Measurements from ENCODE around the gene SELENOP. TPM values are rescaled to one million over a fixed set of nuclear protein-coding genes. Genes with fewer than 3 reads are reported as not detected.

The SELENOP gene
- total RNA-seq, 4 donors from 2014 or later: 248 to 758 (median 461) TPM

- no peaks in the 10 kb centered on the region for H3K36me3 ChIP-seq
- intact Hi-C loops (cut with DNase I; ENCODE audit: low total_unique reads): no loop called here
- H3K4me3 ChIP-seq: no peak overlapping the region
- DNase-seq: no peak
- H3K27ac ChIP-seq: no peak overlapping the region
- H3K27me3 ChIP-seq: no peaks in the 10 kb centered on the region
- no peak for TF ChIP-seq CTCF (IDR thresholded peaks at IDR 0.05)
- H3K4me1 ChIP-seq: no peaks in the 10 kb centered on the region
- H3K9me3 ChIP-seq: no peaks in the 10 kb centered on the region
Measured at GRCh38 chr5:42806004-42806700, 5.5 kb downstream of the SELENOP start.

GRCh38 chr5:42804717-42805339 is 6.9 kb downstream of the SELENOP start:
- Histone ChIP-seq H3K4me3 (no peak overlapping the region), H3K27ac (no peak overlapping the region), H3K27me3 (no peaks in the 10 kb centered on the region), H3K36me3 (no peaks in the 10 kb centered on the region), H3K9me3 (no peaks in the 10 kb centered on the region), H3K4me1 (no peaks in the 10 kb centered on the region)
- TF ChIP-seq CTCF (IDR thresholded peaks at IDR 0.05): no peak
- no peak for TF ChIP-seq POLR2A (IDR thresholded peaks at IDR 0.05)
- no peak for DNase-seq
- intact Hi-C loops (cut with DNase I; ENCODE audit: low total_unique reads): no loop called here

- no peak for TF ChIP-seq POLR2A (IDR thresholded peaks at IDR 0.05)
- TF ChIP-seq CTCF (IDR thresholded peaks at IDR 0.05): no peak
Measured at GRCh38 chr5:42801516-42802166, 10.1 kb downstream of the SELENOP start.

GRCh38 chr5:42800748-42801330 is 10.9 kb downstream of the SELENOP start:
- intact Hi-C loops (cut with DNase I; ENCODE audit: low total_unique reads): no loop called here
- no peak for DNase-seq
- no peak overlapping the region for H3K4me3 ChIP-seq
- TF ChIP-seq POLR2A (IDR thresholded peaks at IDR 0.05): no peak
- TF ChIP-seq CTCF (IDR thresholded peaks at IDR 0.05): no peak
- H3K27me3 ChIP-seq: no peaks in the 10 kb centered on the region
- no peak overlapping the region for H3K27ac ChIP-seq
- H3K9me3 ChIP-seq: no peaks in the 10 kb centered on the region
- H3K4me1 ChIP-seq: no peaks in the 10 kb centered on the region
- H3K36me3 ChIP-seq: no peaks in the 10 kb centered on the region

More at GRCh38 chr5:42801516-42802166, 10.1 kb downstream of the SELENOP start:
- intact Hi-C loops (cut with DNase I; ENCODE audit: low total_unique reads): no loop called here
- no peak for DNase-seq
- H3K27me3 ChIP-seq: no peaks in the 10 kb centered on the region
- H3K36me3 ChIP-seq: no peaks in the 10 kb centered on the region
- H3K27ac ChIP-seq: no peak overlapping the region
- no peak overlapping the region for H3K4me3 ChIP-seq
- H3K9me3 ChIP-seq: no peaks in the 10 kb centered on the region
- no peaks in the 10 kb centered on the region for H3K4me1 ChIP-seq

- no peak overlapping the region for H3K27ac ChIP-seq
- H3K4me3 ChIP-seq: no peak overlapping the region
- no peaks in the 10 kb centered on the region for H3K4me1 ChIP-seq
- no peaks in the 10 kb centered on the region for H3K36me3 ChIP-seq
- intact Hi-C loops (cut with DNase I; ENCODE audit: low total_unique reads): no loop called here
- DNase-seq: no peak
- no peaks in the 10 kb centered on the region for H3K9me3 ChIP-seq
- no peaks in the 10 kb centered on the region for H3K27me3 ChIP-seq
- no peak for TF ChIP-seq POLR2A (IDR thresholded peaks at IDR 0.05)
Measured at GRCh38 chr5:42799668-42800114, 12.0 kb downstream of the SELENOP start.

Data from uterus (tissue), 4 donors.